ENCODE data around the gene TNP2. TPM values are rescaled to one million over a fixed set of nuclear protein-coding genes. Genes with fewer than 3 reads are reported as not detected.
A peak's percentile ranks its signal among the peaks of the same experiment; 100 is the strongest.

TNP2 gene
- polyA plus RNA-seq, 3 donors: not detected

DNA sequence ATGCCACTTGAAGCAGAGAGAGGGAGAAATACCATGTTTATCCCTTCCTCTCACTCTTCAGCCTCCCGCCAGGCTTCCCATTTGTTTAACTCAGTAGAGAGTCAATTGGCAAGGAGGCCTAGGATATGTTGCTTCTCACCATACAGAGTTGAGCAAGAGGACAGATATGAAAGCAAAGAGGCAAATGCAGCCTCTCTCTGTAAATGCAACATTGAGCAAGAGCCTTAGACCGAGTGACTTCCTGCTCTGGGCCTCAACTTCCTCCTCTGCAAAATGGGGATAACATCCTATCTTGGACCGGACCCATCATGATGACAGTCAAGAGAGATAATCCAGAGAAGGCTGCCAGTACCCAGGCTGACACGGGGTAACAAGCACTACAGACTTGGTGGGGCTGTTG, 49.9 kb downstream of the TNP2 start:
- Mint-ChIP-seq H3K36me3 (peaks cover 0 to 7% of the 10 kb centered on the region in 2 donors), H3K27me3 (ENCODE audit: low read depth in 3 of 3) (peaks cover 0 to 4% (median 3%) of the 10 kb centered on the region in 3 donors), H3K9me3 (peaks cover 5 to 36% (median 21%) of the 10 kb centered on the region in 7 donors), H3K4me1 (peaks cover 16% of the 10 kb centered on the region), H3K4me3 (no peak overlapping the region), H3K27ac (peak overlapping the region in 5 of 7 donors; percentile 6 to 85 (median 70))
- Histone ChIP-seq H4K20me1 (ENCODE audit: insufficient read depth, low read length) (no peaks in the 10 kb centered on the region), H2AFZ (ENCODE audit: insufficient read depth, low read depth, low read length, poor library complexity, severe bottlenecking) (no peak overlapping the region), H3K4me2 (replicated peaks; ENCODE audit: extremely low read depth, low read length, poor library complexity, severe bottlenecking) (no peak overlapping the region), H3K4me3 (replicated peaks in 1 of 3; ENCODE audit: low read depth in 2 of 3, low read length in 3 of 3) (peak overlapping the region in 1 of 3 experiments; percentile 13), H3K27me3 (ENCODE audit: control insufficient read depth in 2 of 2, insufficient read depth in 2 of 2, low read length in 2 of 2) (no peaks in the 10 kb centered on the region), H3K4me1 (ENCODE audit: control insufficient read depth in 1 of 2, insufficient read depth in 2 of 2, low read length in 2 of 2) (peaks cover 18 to 26% of the 10 kb centered on the region in 2 donors), H3K9me3 (replicated peaks in 1 of 2; ENCODE audit: control insufficient read depth in 1 of 2, insufficient read depth in 1 of 2, low read length in 2 of 2) (peaks cover 10 to 30% of the 10 kb centered on the region in 2 donors), H3K36me3 (replicated peaks in 1 of 2; ENCODE audit: control insufficient read depth in 1 of 2, insufficient read depth in 2 of 2, low read length in 2 of 2) (no peaks in the 10 kb centered on the region), H3K27ac (ENCODE audit: low read depth in 1 of 2, low read length in 2 of 2) (peak overlapping the region in 1 of 2 donors; percentile 17), H3K9ac (ENCODE audit: insufficient read depth, low read length, poor library complexity, severe bottlenecking) (no peak overlapping the region), H3K79me2 (ENCODE audit: insufficient read depth, low read length) (no peaks in the 10 kb centered on the region)
- DNase-seq: peak in 2 of 3 donors; percentile 69 to 81
- intact Hi-C loops (cut with micrococcal nuclease): no loop called here
- 0% methylated on average over 2 of the region's 4 CpGs for WGBS (ENCODE audit: insufficient coverage)
- TF ChIP-seq, protein P1, sequence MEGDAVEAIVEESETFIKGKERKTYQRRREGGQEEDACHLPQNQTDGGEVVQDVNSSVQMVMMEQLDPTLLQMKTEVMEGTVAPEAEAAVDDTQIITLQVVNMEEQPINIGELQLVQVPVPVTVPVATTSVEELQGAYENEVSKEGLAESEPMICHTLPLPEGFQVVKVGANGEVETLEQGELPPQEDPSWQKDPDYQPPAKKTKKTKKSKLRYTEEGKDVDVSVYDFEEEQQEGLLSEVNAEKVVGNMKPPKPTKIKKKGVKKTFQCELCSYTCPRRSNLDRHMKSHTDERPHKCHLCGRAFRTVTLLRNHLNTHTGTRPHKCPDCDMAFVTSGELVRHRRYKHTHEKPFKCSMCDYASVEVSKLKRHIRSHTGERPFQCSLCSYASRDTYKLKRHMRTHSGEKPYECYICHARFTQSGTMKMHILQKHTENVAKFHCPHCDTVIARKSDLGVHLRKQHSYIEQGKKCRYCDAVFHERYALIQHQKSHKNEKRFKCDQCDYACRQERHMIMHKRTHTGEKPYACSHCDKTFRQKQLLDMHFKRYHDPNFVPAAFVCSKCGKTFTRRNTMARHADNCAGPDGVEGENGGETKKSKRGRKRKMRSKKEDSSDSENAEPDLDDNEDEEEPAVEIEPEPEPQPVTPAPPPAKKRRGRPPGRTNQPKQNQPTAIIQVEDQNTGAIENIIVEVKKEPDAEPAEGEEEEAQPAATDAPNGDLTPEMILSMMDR (IDR thresholded peaks at IDR 0.05): no peak

DNA sequence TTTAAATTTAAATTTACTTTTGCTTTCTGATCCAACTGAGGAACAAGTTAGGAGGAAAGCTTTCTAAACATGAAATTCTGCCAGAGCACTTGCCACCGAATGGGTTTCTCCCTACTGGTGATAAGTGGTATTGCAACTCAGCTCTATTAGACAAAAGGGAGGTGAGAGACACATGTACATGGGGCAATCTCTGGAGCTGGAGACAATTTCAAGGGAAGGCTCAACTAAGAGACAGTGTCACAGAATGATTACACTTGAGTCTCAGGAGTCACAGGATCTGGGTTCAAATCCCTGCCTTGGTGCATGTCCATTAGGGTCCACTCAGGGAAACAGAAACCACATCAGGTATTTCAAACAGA, 50.5 kb downstream of the TNP2 start:
- Mint-ChIP-seq H3K36me3 (peaks cover 0 to 7% of the 10 kb centered on the region in 2 donors), H3K4me3 (no peak overlapping the region), H3K9me3 (peaks cover 5 to 36% (median 21%) of the 10 kb centered on the region in 7 donors), H3K4me1 (peaks cover 12% of the 10 kb centered on the region), H3K27me3 (ENCODE audit: low read depth in 3 of 3) (peaks cover 0 to 6% (median 4%) of the 10 kb centered on the region in 3 donors), H3K27ac (peak overlapping the region in 4 of 7 donors; percentile 6 to 85 (median 76))
- H3K4me3 ChIP-seq (replicated peaks in 1 of 3; ENCODE audit: low read depth in 2 of 3, low read length in 3 of 3): no peak overlapping the region
- H3K27me3 ChIP-seq (ENCODE audit: control insufficient read depth in 2 of 2, insufficient read depth in 2 of 2, low read length in 2 of 2): no peaks in the 10 kb centered on the region
- H2AFZ ChIP-seq (ENCODE audit: insufficient read depth, low read depth, low read length, poor library complexity, severe bottlenecking): no peak overlapping the region
- no peak overlapping the region for H3K4me2 ChIP-seq (replicated peaks; ENCODE audit: extremely low read depth, low read length, poor library complexity, severe bottlenecking)
- WGBS (ENCODE audit: insufficient coverage): 100% methylated on average over 1 of the region's 1 CpG
- no peak overlapping the region for H3K9ac ChIP-seq (ENCODE audit: insufficient read depth, low read length, poor library complexity, severe bottlenecking)
- H3K27ac ChIP-seq (ENCODE audit: low read depth in 1 of 2, low read length in 2 of 2): peak overlapping the region in 1 of 2 donors; percentile 17
- TF ChIP-seq, protein P1 (IDR thresholded peaks at IDR 0.05): peak; percentile 79
- DNase-seq: peak in 1 of 3 donors; percentile 40
- no peaks in the 10 kb centered on the region for H3K36me3 ChIP-seq (replicated peaks in 1 of 2; ENCODE audit: control insufficient read depth in 1 of 2, insufficient read depth in 2 of 2, low read length in 2 of 2)
- no peaks in the 10 kb centered on the region for H4K20me1 ChIP-seq (ENCODE audit: insufficient read depth, low read length)
- no peaks in the 10 kb centered on the region for H3K79me2 ChIP-seq (ENCODE audit: insufficient read depth, low read length)
- intact Hi-C loops (cut with micrococcal nuclease): no loop called here
- peaks cover 10 to 30% of the 10 kb centered on the region in 2 donors for H3K9me3 ChIP-seq (replicated peaks in 1 of 2; ENCODE audit: control insufficient read depth in 1 of 2, insufficient read depth in 1 of 2, low read length in 2 of 2)
- peaks cover 12 to 20% of the 10 kb centered on the region in 2 donors for H3K4me1 ChIP-seq (ENCODE audit: control insufficient read depth in 1 of 2, insufficient read depth in 2 of 2, low read length in 2 of 2)

Small RNA genes within 50 kb of the gene (small RNA-seq; reads per million reads assigned to genes)
- gene MIR548H2 (ENCODE audit: insufficient read length, low read depth) (not detected), gene RF00019 (ENCODE audit: insufficient read length, low read depth) (not detected), gene RF00554 (ENCODE audit: insufficient read length, low read depth) (not detected)

Other genes with a start within 250 kb of the TNP2 start
- gene SOCS1, start 13.1 kb downstream of the TNP2 start, polyA plus RNA-seq: 1 to 10 TPM in 1 of 3 donors, under 1 TPM in 2; 0.13 to 2.3 (median 0.35) TPM
- gene PRM3, start 4.3 kb upstream of the TNP2 start, polyA plus RNA-seq: not detected
- gene PRM2, start 7.2 kb upstream of the TNP2 start, polyA plus RNA-seq: not detected
- gene PRM1, start 12.0 kb upstream of the TNP2 start, polyA plus RNA-seq: not detected
- under 1 TPM; 0.17 to 0.24 (median 0.23) TPM for gene RMI2, start 76.1 kb upstream of the TNP2 start, polyA plus RNA-seq

All from CD14-positive monocyte (primary cell).